HL-60 (cell line): ENCODE data around the gene UPP2.

ENCODE experiments used
- DNase-seq, 2 experiments: peaks; one replicate each; pipeline ENCODE4 v3.0.0-alpha.2; 2010 to 2020; ENCODE audit warnings: low read depth in 1 of 2, low spot score in 1 of 2
- H3K27ac ChIP-seq: fragments of 250-450 bp; sonication (Bioruptor Pico); replicated peaks from 2 replicates; pipeline ENCODE4 v1.5.1; 2020; ENCODE audit warnings: mild to moderate bottlenecking, moderate library complexity
- H3K27me3 ChIP-seq: fragments of 250-450 bp; sonication (Bioruptor Pico); 2 replicates; pipeline ENCODE4 v1.5.1; 2021; ENCODE audit warnings: mild to moderate bottlenecking, moderate library complexity; ENCODE audit not compliant: insufficient read depth, poor library complexity, severe bottlenecking
- H3K4me3 ChIP-seq: replicated peaks from 2 replicates; pipeline ENCODE4 v1.5.1; 2011; ENCODE audit warnings: mild to moderate bottlenecking, control low read depth, low read length; ENCODE audit not compliant: insufficient read depth
- GABPA ChIP-seq: IDR thresholded peaks from 2 replicates; pipeline ENCODE4 v1.6.1; 2012; ENCODE audit warnings: low read depth
- POLR2AphosphoS5 ChIP-seq: IDR thresholded peaks from 2 replicates; pipeline ENCODE4 v1.6.1; 2012; ENCODE audit warnings: low read depth
- SPI1 ChIP-seq: IDR thresholded peaks from 2 replicates; pipeline ENCODE4 v1.6.1; 2012; ENCODE audit warnings: low read depth, mild to moderate bottlenecking, borderline replicate concordance
- TF ChIP-seq, protein P1 (sequence below): IDR thresholded peaks from 2 replicates; pipeline ENCODE4 v1.6.1; 2012; ENCODE audit warnings: low read depth; ENCODE audit not compliant: insufficient replicate concordance
- TF ChIP-seq, protein P2 (sequence below): IDR thresholded peaks from one replicate; pipeline ENCODE4 v1.5.1; 2011; ENCODE audit warnings: low read length, control low read depth, inconsistent platforms; ENCODE audit not compliant: insufficient read depth

UPP2 gene

DNA sequence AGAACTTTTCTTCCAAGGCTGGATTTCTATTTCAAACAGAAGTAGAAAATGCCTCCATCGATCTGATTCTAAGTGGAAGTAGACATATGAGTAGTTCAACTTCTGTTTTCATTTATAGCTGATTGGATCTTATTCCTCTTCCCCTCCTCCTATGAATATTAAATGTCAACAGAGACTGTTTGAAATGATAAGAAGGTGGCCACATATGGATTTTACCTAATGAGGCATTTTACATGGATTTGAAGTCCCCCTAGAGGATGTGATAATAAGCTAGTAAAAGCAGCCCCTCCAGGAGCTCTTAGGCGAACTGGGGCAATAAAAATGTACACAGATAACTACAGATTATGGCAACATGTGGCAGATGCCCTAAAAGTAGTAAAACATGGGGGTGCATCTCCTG lies 71.0 kb downstream of the UPP2 start:
- Histone ChIP-seq H3K27me3 (peaks cover 4% of the 10 kb centered on the region), H3K27ac (no peak overlapping the region), H3K4me3 (no peak overlapping the region)
- TF ChIP-seq, protein P1, sequence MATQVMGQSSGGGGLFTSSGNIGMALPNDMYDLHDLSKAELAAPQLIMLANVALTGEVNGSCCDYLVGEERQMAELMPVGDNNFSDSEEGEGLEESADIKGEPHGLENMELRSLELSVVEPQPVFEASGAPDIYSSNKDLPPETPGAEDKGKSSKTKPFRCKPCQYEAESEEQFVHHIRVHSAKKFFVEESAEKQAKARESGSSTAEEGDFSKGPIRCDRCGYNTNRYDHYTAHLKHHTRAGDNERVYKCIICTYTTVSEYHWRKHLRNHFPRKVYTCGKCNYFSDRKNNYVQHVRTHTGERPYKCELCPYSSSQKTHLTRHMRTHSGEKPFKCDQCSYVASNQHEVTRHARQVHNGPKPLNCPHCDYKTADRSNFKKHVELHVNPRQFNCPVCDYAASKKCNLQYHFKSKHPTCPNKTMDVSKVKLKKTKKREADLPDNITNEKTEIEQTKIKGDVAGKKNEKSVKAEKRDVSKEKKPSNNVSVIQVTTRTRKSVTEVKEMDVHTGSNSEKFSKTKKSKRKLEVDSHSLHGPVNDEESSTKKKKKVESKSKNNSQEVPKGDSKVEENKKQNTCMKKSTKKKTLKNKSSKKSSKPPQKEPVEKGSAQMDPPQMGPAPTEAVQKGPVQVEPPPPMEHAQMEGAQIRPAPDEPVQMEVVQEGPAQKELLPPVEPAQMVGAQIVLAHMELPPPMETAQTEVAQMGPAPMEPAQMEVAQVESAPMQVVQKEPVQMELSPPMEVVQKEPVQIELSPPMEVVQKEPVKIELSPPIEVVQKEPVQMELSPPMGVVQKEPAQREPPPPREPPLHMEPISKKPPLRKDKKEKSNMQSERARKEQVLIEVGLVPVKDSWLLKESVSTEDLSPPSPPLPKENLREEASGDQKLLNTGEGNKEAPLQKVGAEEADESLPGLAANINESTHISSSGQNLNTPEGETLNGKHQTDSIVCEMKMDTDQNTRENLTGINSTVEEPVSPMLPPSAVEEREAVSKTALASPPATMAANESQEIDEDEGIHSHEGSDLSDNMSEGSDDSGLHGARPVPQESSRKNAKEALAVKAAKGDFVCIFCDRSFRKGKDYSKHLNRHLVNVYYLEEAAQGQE, result no peak
- TF ChIP-seq POLR2AphosphoS5 (no peak), SPI1 (no peak), GABPA (no peak)
- TF ChIP-seq, protein P2, sequence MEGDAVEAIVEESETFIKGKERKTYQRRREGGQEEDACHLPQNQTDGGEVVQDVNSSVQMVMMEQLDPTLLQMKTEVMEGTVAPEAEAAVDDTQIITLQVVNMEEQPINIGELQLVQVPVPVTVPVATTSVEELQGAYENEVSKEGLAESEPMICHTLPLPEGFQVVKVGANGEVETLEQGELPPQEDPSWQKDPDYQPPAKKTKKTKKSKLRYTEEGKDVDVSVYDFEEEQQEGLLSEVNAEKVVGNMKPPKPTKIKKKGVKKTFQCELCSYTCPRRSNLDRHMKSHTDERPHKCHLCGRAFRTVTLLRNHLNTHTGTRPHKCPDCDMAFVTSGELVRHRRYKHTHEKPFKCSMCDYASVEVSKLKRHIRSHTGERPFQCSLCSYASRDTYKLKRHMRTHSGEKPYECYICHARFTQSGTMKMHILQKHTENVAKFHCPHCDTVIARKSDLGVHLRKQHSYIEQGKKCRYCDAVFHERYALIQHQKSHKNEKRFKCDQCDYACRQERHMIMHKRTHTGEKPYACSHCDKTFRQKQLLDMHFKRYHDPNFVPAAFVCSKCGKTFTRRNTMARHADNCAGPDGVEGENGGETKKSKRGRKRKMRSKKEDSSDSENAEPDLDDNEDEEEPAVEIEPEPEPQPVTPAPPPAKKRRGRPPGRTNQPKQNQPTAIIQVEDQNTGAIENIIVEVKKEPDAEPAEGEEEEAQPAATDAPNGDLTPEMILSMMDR, result no peak
- DNase-seq, result no peak

DNA sequence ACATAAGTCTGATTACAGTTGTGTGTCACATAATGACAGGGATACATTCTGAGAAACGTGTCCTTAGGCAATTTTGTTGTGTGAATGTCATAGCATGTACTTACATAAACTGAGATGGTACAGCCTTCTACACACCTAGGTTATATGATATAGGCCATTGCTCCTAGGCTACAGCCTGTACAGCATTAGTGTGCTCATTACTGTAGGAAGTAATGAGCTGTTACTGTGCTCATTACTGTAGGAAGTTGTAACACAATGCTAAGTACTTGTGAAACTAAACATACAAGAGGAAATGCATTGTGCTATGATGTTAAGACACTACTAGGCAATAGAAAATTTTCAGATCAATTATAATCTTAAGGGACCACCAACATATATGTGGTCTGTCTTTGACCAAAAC lies 72.8 kb downstream of the UPP2 start:
- Histone ChIP-seq H3K4me3 (no peak overlapping the region), H3K27me3 (peaks cover 9% of the 10 kb centered on the region), H3K27ac (no peak overlapping the region)
- TF ChIP-seq, protein P1, result no peak
- TF ChIP-seq POLR2AphosphoS5 (no peak), GABPA (no peak), SPI1 (no peak)
- TF ChIP-seq, protein P2, result no peak
- no peak for DNase-seq

DNA sequence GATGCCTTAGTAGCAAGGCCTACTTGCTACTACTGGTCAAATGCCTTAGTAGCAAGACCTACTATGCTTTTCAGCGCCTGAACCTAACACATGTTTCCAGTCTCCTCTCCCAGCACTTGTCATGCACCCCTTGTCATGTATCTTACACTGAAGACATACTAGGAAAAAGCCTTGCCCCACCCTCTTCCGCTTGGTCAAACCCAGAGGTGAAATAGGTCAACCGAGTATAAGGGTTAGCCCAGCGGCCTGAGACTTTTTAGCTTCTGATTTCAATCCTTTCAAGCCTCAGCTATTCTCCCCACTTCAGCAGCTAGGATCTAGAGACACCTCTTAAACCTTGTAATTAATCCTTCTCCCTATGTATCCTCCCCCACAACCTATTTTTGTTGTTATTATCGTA lies 73.3 kb downstream of the UPP2 start:
- TF ChIP-seq, protein P1, result no peak
- TF ChIP-seq GABPA (no peak), SPI1 (no peak), POLR2AphosphoS5 (no peak)
- TF ChIP-seq, protein P2, result no peak
- Histone ChIP-seq H3K4me3 (no peak overlapping the region), H3K27me3 (peaks cover 9% of the 10 kb centered on the region), H3K27ac (no peak overlapping the region)
- no peak for DNase-seq
